Measurements from ENCODE around the gene ORMDL2.
"Not testable (repeated sequence)": the region's sequence is repeated elsewhere in the genome, so short reads cannot be mapped to it uniquely, and the experiment has no call there.

The ORMDL2 gene

GRCh38 chr12:55818140-55818728 lies 393 bp downstream of the ORMDL2 start:
- Mint-ChIP-seq H3K36me3 (ENCODE audit: low read depth) (peaks cover 43% of the 10 kb centered on the region), H3K4me1 (ENCODE audit: low read depth) (peaks cover 41% of the 10 kb centered on the region), H3K27ac (no peak overlapping the region), H3K4me3 (no peak overlapping the region), H3K9me3 (no peaks in the 10 kb centered on the region), H3K27me3 (no peaks in the 10 kb centered on the region)

- Mint-ChIP-seq H3K36me3 (ENCODE audit: low read depth) (peaks cover 48% of the 10 kb centered on the region), H3K27ac (no peak overlapping the region), H3K4me1 (ENCODE audit: low read depth) (peaks cover 38% of the 10 kb centered on the region), H3K27me3 (no peaks in the 10 kb centered on the region), H3K4me3 (no peak overlapping the region), H3K9me3 (no peaks in the 10 kb centered on the region)
Observed at GRCh38 chr12:55818886-55819285, 1.0 kb downstream of the ORMDL2 start.

GRCh38 chr12:55820679-55821078 lies 2.8 kb downstream of the ORMDL2 start:
- Mint-ChIP-seq H3K9me3 (no peaks in the 10 kb centered on the region), H3K4me1 (ENCODE audit: low read depth) (peaks cover 34% of the 10 kb centered on the region), H3K27ac (no peak overlapping the region), H3K36me3 (ENCODE audit: low read depth) (peaks cover 45% of the 10 kb centered on the region), H3K27me3 (no peaks in the 10 kb centered on the region), H3K4me3 (no peak overlapping the region)

GRCh38 chr12:55822228-55822627 lies 4.4 kb downstream of the ORMDL2 start:
- Mint-ChIP-seq H3K36me3 (ENCODE audit: low read depth) (peaks cover 51% of the 10 kb centered on the region), H3K4me3 (no peak overlapping the region), H3K9me3 (no peaks in the 10 kb centered on the region), H3K27ac (peak overlapping the region; percentile 47), H3K27me3 (no peaks in the 10 kb centered on the region), H3K4me1 (ENCODE audit: low read depth) (peaks cover 37% of the 10 kb centered on the region)

- Mint-ChIP-seq H3K4me3 (no peak overlapping the region), H3K4me1 (ENCODE audit: low read depth) (peaks cover 48% of the 10 kb centered on the region), H3K27ac (peak overlapping the region; percentile 85), H3K27me3 (no peaks in the 10 kb centered on the region), H3K9me3 (no peaks in the 10 kb centered on the region), H3K36me3 (ENCODE audit: low read depth) (peaks cover 60% of the 10 kb centered on the region)
Observed at GRCh38 chr12:55823419-55823818, 5.6 kb downstream of the ORMDL2 start.

GRCh38 chr12:55824726-55825125 lies 6.9 kb downstream of the ORMDL2 start:
- H3K27me3 Mint-ChIP-seq, result no peaks in the 10 kb centered on the region
- peak overlapping the region; percentile 85 for H3K27ac Mint-ChIP-seq
- peaks cover 53% of the 10 kb centered on the region for H3K36me3 Mint-ChIP-seq (ENCODE audit: low read depth)
- peaks cover 40% of the 10 kb centered on the region for H3K4me1 Mint-ChIP-seq (ENCODE audit: low read depth)
- no peaks in the 10 kb centered on the region for H3K9me3 Mint-ChIP-seq
- peak overlapping the region; percentile 99 for H3K4me3 Mint-ChIP-seq

GRCh38 chr12:55827806-55828205 lies 10.0 kb downstream of the ORMDL2 start:
- Mint-ChIP-seq H3K27ac (peak overlapping the region; percentile 95), H3K4me1 (ENCODE audit: low read depth) (peaks cover 54% of the 10 kb centered on the region), H3K36me3 (ENCODE audit: low read depth) (peaks cover 34% of the 10 kb centered on the region), H3K27me3 (no peaks in the 10 kb centered on the region), H3K9me3 (no peaks in the 10 kb centered on the region), H3K4me3 (peak overlapping the region; percentile 99)

GRCh38 chr12:55828357-55828756 lies 10.5 kb downstream of the ORMDL2 start:
- Mint-ChIP-seq H3K4me1 (ENCODE audit: low read depth) (peaks cover 54% of the 10 kb centered on the region), H3K4me3 (peak overlapping the region; percentile 99), H3K27ac (peak overlapping the region; percentile 95), H3K27me3 (no peaks in the 10 kb centered on the region), H3K36me3 (ENCODE audit: low read depth) (peaks cover 28% of the 10 kb centered on the region), H3K9me3 (no peaks in the 10 kb centered on the region)

GRCh38 chr12:55829967-55830600 lies 12.2 kb downstream of the ORMDL2 start:
- peaks cover 45% of the 10 kb centered on the region for H3K4me1 Mint-ChIP-seq (ENCODE audit: low read depth)
- peak overlapping the region; percentile 99 for H3K4me3 Mint-ChIP-seq
- H3K36me3 Mint-ChIP-seq (ENCODE audit: low read depth), result peaks cover 15% of the 10 kb centered on the region
- H3K27me3 Mint-ChIP-seq, result no peaks in the 10 kb centered on the region
- peak overlapping the region; percentile 95 for H3K27ac Mint-ChIP-seq
- no peaks in the 10 kb centered on the region for H3K9me3 Mint-ChIP-seq

GRCh38 chr12:55830601-55831446 lies 13.0 kb downstream of the ORMDL2 start:
- Mint-ChIP-seq H3K36me3 (ENCODE audit: low read depth) (peaks cover 13% of the 10 kb centered on the region), H3K27ac (peak overlapping the region; percentile 95), H3K9me3 (no peaks in the 10 kb centered on the region), H3K4me1 (ENCODE audit: low read depth) (peaks cover 39% of the 10 kb centered on the region), H3K27me3 (no peaks in the 10 kb centered on the region), H3K4me3 (peak overlapping the region; percentile 99)

GRCh38 chr12:55831447-55831815 lies 13.6 kb downstream of the ORMDL2 start:
- H3K4me1 Mint-ChIP-seq (ENCODE audit: low read depth), result peaks cover 33% of the 10 kb centered on the region
- no peaks in the 10 kb centered on the region for H3K9me3 Mint-ChIP-seq
- H3K27me3 Mint-ChIP-seq, result no peaks in the 10 kb centered on the region
- H3K4me3 Mint-ChIP-seq, result peak overlapping the region; percentile 99
- H3K27ac Mint-ChIP-seq, result peak overlapping the region; percentile 63
- H3K36me3 Mint-ChIP-seq (ENCODE audit: low read depth), result peaks cover 9% of the 10 kb centered on the region

GRCh38 chr12:55833056-55833455 lies 15.2 kb downstream of the ORMDL2 start:
- H3K27me3 Mint-ChIP-seq, result no peaks in the 10 kb centered on the region
- no peaks in the 10 kb centered on the region for H3K9me3 Mint-ChIP-seq
- H3K4me3 Mint-ChIP-seq, result no peak overlapping the region
- H3K36me3 Mint-ChIP-seq (ENCODE audit: low read depth), result peaks cover 2% of the 10 kb centered on the region
- peaks cover 22% of the 10 kb centered on the region for H3K4me1 Mint-ChIP-seq (ENCODE audit: low read depth)
- no peak overlapping the region for H3K27ac Mint-ChIP-seq

GRCh38 chr12:55834400-55834799 lies 16.6 kb downstream of the ORMDL2 start:
- not testable (repeated sequence) for H3K4me3 Mint-ChIP-seq; H3K27ac Mint-ChIP-seq; H3K9me3 Mint-ChIP-seq; H3K36me3 Mint-ChIP-seq (ENCODE audit: low read depth); H3K27me3 Mint-ChIP-seq
- H3K4me1 Mint-ChIP-seq (ENCODE audit: low read depth), result peaks cover 14% of the 10 kb centered on the region

- no peak overlapping the region for H3K4me3 Mint-ChIP-seq
- H3K36me3 Mint-ChIP-seq (ENCODE audit: low read depth), result no peaks in the 10 kb centered on the region
- H3K27me3 Mint-ChIP-seq, result no peaks in the 10 kb centered on the region
- no peaks in the 10 kb centered on the region for H3K9me3 Mint-ChIP-seq
- H3K27ac Mint-ChIP-seq, result no peak overlapping the region
- H3K4me1 Mint-ChIP-seq (ENCODE audit: low read depth), result no peaks in the 10 kb centered on the region
Observed at GRCh38 chr12:55838361-55838760, 20.5 kb downstream of the ORMDL2 start.
